CD14-positive monocyte (primary cell): ENCODE measurements around the gene LCE4A. TPM values are rescaled to one million over a fixed set of nuclear protein-coding genes. Genes with fewer than 3 reads are reported as not detected.

Source experiments
- DNase-seq, 3 donors: peaks; one replicate each; pipeline ENCODE4 v3.0.0-alpha.2; 2011 to 2022
- H2AFZ ChIP-seq: 2 replicates; pipeline ENCODE4 v1.6.0; 2012; ENCODE audit warnings: mild to moderate bottlenecking, low read depth, low read length, inconsistent platforms; ENCODE audit not compliant: insufficient read depth, poor library complexity, severe bottlenecking
- H3K27ac ChIP-seq, 2 donors: 1 replicate in 1 of 2; 2 replicates in 1 of 2; pipeline ENCODE4 v1.5.1; 2012 to 2013; ENCODE audit warnings: low read length in 2 of 2, control low read depth in 1 of 2, inconsistent platforms in 1 of 2, low read depth in 1 of 2, mild to moderate bottlenecking in 1 of 2
- H3K27me3 ChIP-seq, 2 donors: one replicate each; pipeline versions ENCODE4 v1.6.0 to v1.6.1; 2011 to 2013; ENCODE audit warnings: low read length in 2 of 2; ENCODE audit not compliant: control insufficient read depth in 2 of 2, insufficient read depth in 2 of 2
- H3K36me3 ChIP-seq, 2 donors: replicated peaks in 1 of 2; 1 replicate in 1 of 2; 2 replicates in 1 of 2; pipeline versions ENCODE4 v1.5.1 to v1.6.1; 2012 to 2013; ENCODE audit warnings: low read length in 2 of 2, control low read depth in 1 of 2, inconsistent platforms in 1 of 2, mild to moderate bottlenecking in 1 of 2; ENCODE audit not compliant: insufficient read depth in 2 of 2, control insufficient read depth in 1 of 2
- H3K4me1 ChIP-seq, 2 donors: 1 replicate in 1 of 2; 2 replicates in 1 of 2; pipeline versions ENCODE4 v1.5.1 to v1.6.1; 2012 to 2013; ENCODE audit warnings: low read length in 2 of 2, control low read depth in 1 of 2, inconsistent platforms in 1 of 2, mild to moderate bottlenecking in 1 of 2, moderate library complexity in 1 of 2; ENCODE audit not compliant: insufficient read depth in 2 of 2, control insufficient read depth in 1 of 2
- H3K4me2 ChIP-seq: replicated peaks from 2 replicates; pipeline ENCODE3; 2012; ENCODE audit warnings: low read length, moderate library complexity, mild to moderate bottlenecking; ENCODE audit not compliant: poor library complexity, severe bottlenecking; ENCODE audit errors: extremely low read depth
- H3K4me3 ChIP-seq, 3 experiments: fragments of 200-600 bp in 1 of 3; sonication (generic) in 1 of 3; replicated peaks in 1 of 3; 1 replicate in 2 of 3; 2 replicates in 1 of 3; pipeline ENCODE4 v1.5.1; 2011 to 2013; ENCODE audit warnings: low read length in 3 of 3, mild to moderate bottlenecking in 3 of 3, control low read depth in 2 of 3, low read depth in 2 of 3, inconsistent platforms in 1 of 3, moderate library complexity in 1 of 3
- H3K79me2 ChIP-seq: 2 replicates; pipeline ENCODE4 v1.6.0; 2012; ENCODE audit warnings: mild to moderate bottlenecking, control low read depth, inconsistent platforms, low read length, moderate library complexity; ENCODE audit not compliant: insufficient read depth
- H3K9ac ChIP-seq: 2 replicates; pipeline ENCODE4 v1.6.0; 2017; ENCODE audit warnings: low read length, mild to moderate bottlenecking; ENCODE audit not compliant: insufficient read depth, poor library complexity, severe bottlenecking
- H3K9me3 ChIP-seq, 2 donors: replicated peaks in 1 of 2; 1 replicate in 1 of 2; 2 replicates in 1 of 2; pipeline versions ENCODE4 v1.5.1 to v1.6.1; 2012 to 2013; ENCODE audit warnings: low read length in 2 of 2, control low read depth in 1 of 2; ENCODE audit not compliant: control insufficient read depth in 1 of 2, insufficient read depth in 1 of 2
- H4K20me1 ChIP-seq: 2 replicates; pipeline ENCODE4 v1.6.0; 2012; ENCODE audit warnings: mild to moderate bottlenecking, low read length, control low read depth, moderate library complexity; ENCODE audit not compliant: insufficient read depth
- H3K27ac Mint-ChIP-seq, 7 donors: one replicate each; pipeline ENCODE4 v1.8.0; 2020; ENCODE audit warnings: mild to moderate bottlenecking in 7 of 7, mixed read lengths in 7 of 7, moderate library complexity in 6 of 7, inconsistent platforms in 2 of 7
- H3K27me3 Mint-ChIP-seq, 3 donors: one replicate each; pipeline ENCODE4 v1.8.0; 2021 to 2022; ENCODE audit warnings: low read depth in 3 of 3, mild to moderate bottlenecking in 3 of 3, mixed read lengths in 3 of 3, moderate library complexity in 3 of 3, inconsistent platforms in 1 of 3
- H3K36me3 Mint-ChIP-seq, 2 donors: one replicate each; pipeline ENCODE4 v1.8.0; 2020; ENCODE audit warnings: mixed read lengths in 2 of 2, inconsistent platforms in 1 of 2, mild to moderate bottlenecking in 1 of 2
- H3K4me1 Mint-ChIP-seq: one replicate; pipeline ENCODE4 v1.8.0; 2020; ENCODE audit warnings: mild to moderate bottlenecking, mixed read lengths
- H3K4me3 Mint-ChIP-seq, 2 donors: one replicate each; pipeline ENCODE4 v1.8.0; 2020; ENCODE audit warnings: mild to moderate bottlenecking in 2 of 2, mixed read lengths in 2 of 2, moderate library complexity in 1 of 2
- H3K9me3 Mint-ChIP-seq, 7 donors: one replicate each; pipeline ENCODE4 v1.8.0; 2020 to 2022; ENCODE audit warnings: mixed read lengths in 7 of 7, mild to moderate bottlenecking in 6 of 7, moderate library complexity in 6 of 7, inconsistent platforms in 2 of 7
- CTCF ChIP-seq: fragments of 200-600 bp; IDR thresholded peaks from one replicate; pipeline ENCODE4 v1.8.0; 2022; ENCODE audit warnings: antibody characterized with exemption, mild to moderate bottlenecking
- WGBS: methylation state at CpG from one replicate; pipeline ENCODE4 v1.1.5; 2013; ENCODE audit warnings: missing lambda C conversion rate; ENCODE audit not compliant: insufficient coverage; 5-methylcytosine and 5-hydroxymethylcytosine counted together
- intact Hi-C, 2 donors: fragments of 100-400 bp; cut with micrococcal nuclease; formaldehyde crosslinking; loops; one replicate each; pipeline versions ENCODE4 v1.15.0 to v1.15.1; 2023
- polyA plus RNA-seq, 3 donors: library from polyadenylated mRNA; depleted of rRNA in 1 of 3; unstranded in 2 of 3; stranded (reverse) in 1 of 3; fragments of 300-500 nt in 2 of 3; fragments of >200 nt in 1 of 3; fragmentation: Illumina TruSeq in 2 of 3; gene quantifications; 1 replicate in 2 of 3; 2 replicates in 1 of 3; pipeline ENCODE4 v1.2.3, GENCODE V29; 2012 to 2021

The LCE4A gene
- polyA plus RNA-seq, 3 donors: not detected

DNA sequence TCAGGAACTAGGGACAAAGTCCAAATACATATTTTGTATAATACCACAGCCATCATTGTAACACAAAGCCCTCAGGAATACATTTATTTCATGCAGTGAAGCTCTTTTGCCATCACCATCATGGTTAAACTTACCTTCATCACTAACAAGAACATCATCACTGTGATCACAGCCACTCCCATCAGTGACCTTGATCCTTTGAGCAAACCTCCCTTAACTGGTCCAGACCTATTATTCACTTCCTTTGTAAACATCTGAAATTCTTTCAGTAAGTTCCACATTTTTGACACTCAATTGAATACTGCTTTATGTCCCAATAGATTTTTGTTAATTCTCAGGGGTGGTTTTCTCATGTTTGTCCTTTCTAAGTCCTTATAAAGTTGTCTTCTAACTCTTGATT, 33.7 kb downstream of the LCE4A start:
- Histone ChIP-seq H3K9me3 (no peaks in the 10 kb centered on the region), H3K4me2 (no peak overlapping the region), H3K27me3 (peaks cover 0 to 2% of the 10 kb centered on the region in 2 donors), H3K9ac (no peak overlapping the region), H4K20me1 (no peaks in the 10 kb centered on the region), H3K79me2 (no peaks in the 10 kb centered on the region), H3K4me3 (no peak overlapping the region), H2AFZ (no peak overlapping the region), H3K27ac (no peak overlapping the region), H3K4me1 (no peaks in the 10 kb centered on the region), H3K36me3 (no peaks in the 10 kb centered on the region)
- Mint-ChIP-seq H3K4me1 (peaks cover 2% of the 10 kb centered on the region), H3K4me3 (no peak overlapping the region), H3K9me3 (no peaks in the 10 kb centered on the region), H3K27me3 (peaks cover 11 to 27% (median 17%) of the 10 kb centered on the region in 3 donors), H3K36me3 (no peaks in the 10 kb centered on the region), H3K27ac (no peak overlapping the region)
- TF ChIP-seq CTCF: no peak
- intact Hi-C loops: no loop called here
- no peak for DNase-seq

DNA sequence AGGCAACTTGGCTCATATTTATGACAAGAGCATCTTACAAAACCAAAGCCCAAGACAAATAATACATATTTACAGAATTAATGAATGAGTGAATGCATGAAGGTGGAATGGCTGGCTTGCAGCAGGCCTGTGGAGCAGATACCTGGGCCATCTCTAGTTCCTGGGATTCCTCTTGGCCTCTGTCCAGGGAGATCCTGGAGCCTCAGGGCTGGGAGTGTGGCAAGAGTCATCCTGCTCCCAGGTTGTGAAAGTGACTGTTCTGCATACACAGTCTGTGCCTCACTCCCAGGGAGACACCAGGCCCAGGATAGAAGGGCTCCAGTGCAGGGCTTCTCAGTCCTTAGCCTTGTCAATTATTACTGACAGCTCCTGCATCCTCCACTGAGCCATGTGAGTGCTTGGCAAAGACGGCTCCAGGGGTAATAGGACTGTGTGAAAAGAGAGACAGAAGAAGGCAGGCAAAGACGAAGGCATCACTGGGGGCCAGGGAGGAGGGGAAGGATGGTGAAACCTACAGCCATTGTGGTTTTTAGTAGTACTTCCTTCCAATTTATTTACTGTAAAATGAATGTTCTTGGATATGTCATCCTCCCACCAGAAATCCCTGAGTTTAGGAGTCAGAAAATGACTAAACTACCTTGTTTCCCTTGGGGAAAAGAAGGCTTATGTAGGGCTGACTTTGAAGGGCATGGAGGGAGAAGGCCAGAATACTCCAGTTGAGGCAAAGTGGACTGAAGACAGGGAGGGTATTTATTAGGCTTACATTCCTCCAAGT, 35.6 kb downstream of the LCE4A start:
- Histone ChIP-seq H3K27ac (no peak overlapping the region), H3K9me3 (no peaks in the 10 kb centered on the region), H4K20me1 (no peaks in the 10 kb centered on the region), H3K4me2 (no peak overlapping the region), H3K36me3 (no peaks in the 10 kb centered on the region), H3K27me3 (peaks cover 0 to 2% of the 10 kb centered on the region in 2 donors), H2AFZ (no peak overlapping the region), H3K79me2 (no peaks in the 10 kb centered on the region), H3K9ac (no peak overlapping the region), H3K4me3 (no peak overlapping the region), H3K4me1 (no peaks in the 10 kb centered on the region)
- Mint-ChIP-seq H3K4me3 (no peak overlapping the region), H3K36me3 (no peaks in the 10 kb centered on the region), H3K4me1 (peaks cover 2% of the 10 kb centered on the region), H3K27ac (no peak overlapping the region), H3K9me3 (no peaks in the 10 kb centered on the region), H3K27me3 (peaks cover 6 to 20% (median 11%) of the 10 kb centered on the region in 3 donors)
- no peak for TF ChIP-seq CTCF
- no CpG with 5 or more reads among the region's 2 CpGs for WGBS
- no peak for DNase-seq
- intact Hi-C loops: no loop called here
